PC-3 (cell line): ENCODE data around the gene COPS6. TPM values are rescaled to one million over a fixed set of nuclear protein-coding genes. Genes with fewer than 3 reads are reported as not detected.

Experiments
- ATAC-seq: fragments of 200-7000 bp; cut with Tn5 transposase; 2 replicates; pipeline ENCODE4 v1.9.1; 2020; ENCODE audit warnings: mild to moderate bottlenecking, moderate library complexity
- BruUV-seq: library from RNA; stranded (reverse); fragments of 400-500 nt; replicated peaks from 2 replicates; lab custom pipeline; 2021; lab: Mats Ljungman, UMichigan
- CTCF ChIA-PET: fragments of 300-600 bp; sonication (Branson Sonifier 250); formaldehyde crosslinking; loops from one replicate; lab custom pipeline; 2022; ENCODE audit warnings: antibody characterized with exemption; lab: Charles Lee
- POLR2A ChIA-PET: fragments of 300-600 bp; sonication (Branson Sonifier 250); formaldehyde crosslinking; loops from one replicate; lab custom pipeline; 2022; ENCODE audit warnings: antibody characterized with exemption; ENCODE audit not compliant: unreplicated experiment; lab: Charles Lee
- DNase-seq: peaks from one replicate; pipeline ENCODE4 v3.0.0-alpha.2; 2015
- H2AFZ ChIP-seq: fragments of 300-600 bp; sonication (generic); 2 replicates; pipeline ENCODE4 v1.6.0; 2016; ENCODE audit warnings: antibody characterized with exemption, low read length
- H3F3A ChIP-seq: fragments of 300-600 bp; sonication (generic); one replicate; pipeline ENCODE4 v1.6.0; 2017; ENCODE audit warnings: antibody characterized with exemption, low read length, control low read depth, mild to moderate bottlenecking; ENCODE audit not compliant: unreplicated experiment
- H3K27ac ChIP-seq: fragments of 300-600 bp; sonication (generic); 2 replicates; pipeline ENCODE4 v1.5.1; 2016; ENCODE audit warnings: mild to moderate bottlenecking, low read length
- H3K27me3 ChIP-seq: fragments of 300-600 bp; sonication (generic); 2 replicates; pipeline ENCODE4 v1.6.1; 2016; ENCODE audit warnings: low read length, mixed read lengths
- H3K36me3 ChIP-seq: fragments of 300-600 bp; sonication (generic); 2 replicates; pipeline ENCODE4 v1.6.1; 2016; ENCODE audit warnings: low read depth, mixed run types, low read length, mixed read lengths
- H3K4me1 ChIP-seq: fragments of 300-600 bp; sonication (generic); 2 replicates; pipeline ENCODE4 v1.5.1; 2016; ENCODE audit warnings: low read length; ENCODE audit not compliant: insufficient read depth
- H3K4me2 ChIP-seq: fragments of 300-600 bp; sonication (generic); 2 replicates; pipeline ENCODE4 v1.6.0; 2016; ENCODE audit warnings: low read length
- H3K4me3 ChIP-seq: fragments of 300-600 bp; sonication (generic); 2 replicates; pipeline ENCODE4 v1.5.1; 2016; ENCODE audit warnings: mild to moderate bottlenecking, low read length, mixed read lengths
- H3K79me2 ChIP-seq: fragments of 300-600 bp; sonication (generic); 2 replicates; pipeline ENCODE4 v1.6.1; 2017; ENCODE audit warnings: low read length, mixed read lengths
- H3K9ac ChIP-seq: fragments of 300-600 bp; sonication (generic); 2 replicates; pipeline ENCODE4 v1.6.0; 2016; ENCODE audit warnings: mild to moderate bottlenecking, low read length
- H3K9me2 ChIP-seq: fragments of 300-600 bp; sonication (generic); replicated peaks from 2 replicates; pipeline ENCODE4 v1.6.1; 2016; ENCODE audit warnings: mixed run types, low read length, mixed read lengths
- H3K9me3 ChIP-seq: fragments of 300-600 bp; sonication (generic); 2 replicates; pipeline ENCODE4 v1.6.1; 2016; ENCODE audit warnings: low read length, mixed read lengths
- H4K20me1 ChIP-seq: fragments of 300-600 bp; sonication (generic); 2 replicates; pipeline ENCODE4 v1.6.1; 2016; ENCODE audit warnings: low read length, mixed read lengths
- CTCF ChIP-seq: fragments of 300-600 bp; sonication (generic); conservative IDR thresholded peaks from 2 replicates; pipeline ENCODE4 v1.5.1; 2017; ENCODE audit warnings: antibody characterized with exemption, low read depth, mild to moderate bottlenecking, low read length
- EZH2 ChIP-seq: fragments of 300-600 bp; sonication (generic); IDR thresholded peaks from one replicate; pipeline ENCODE4 v1.6.1; 2017; ENCODE audit warnings: antibody characterized with exemption, mild to moderate bottlenecking, low read length; ENCODE audit not compliant: unreplicated experiment
- EZH2phosphoT487 ChIP-seq: fragments of 300-600 bp; sonication (generic); IDR thresholded peaks from 2 replicates; pipeline ENCODE4 v1.6.1; 2018; ENCODE audit warnings: mild to moderate bottlenecking, antibody characterized with exemption, low read length, borderline replicate concordance
- intact Hi-C: fragments of 100-400 bp; cut with micrococcal nuclease; formaldehyde crosslinking; loops from 2 replicates; pipeline ENCODE4 v1.9.0; 2023
- total RNA-seq: library from RNA; depleted of rRNA; stranded (reverse); fragments of >200 nt; gene quantifications from 2 replicates; pipeline ENCODE4 v1.2.3, GENCODE V29; 2014

Gene COPS6
- total RNA-seq, 1 experiment from 2014 or later: 110 TPM

- Histone ChIP-seq H3K79me2 (0 out of 2 replicates have a peak, but pooled peaks cover 5% of the 10 kb centered on the region), H2AFZ (peak within 1 kb of the TSS; percentile 84), H3F3A (no peaks in the 10 kb centered on the region), H3K9me2 (no peaks in the 10 kb centered on the region), H3K27ac (peak within 1 kb of the TSS; percentile 92), H3K4me1 (0 out of 2 replicates have a peak, but pooled peaks cover 4% of the 10 kb centered on the region), H3K4me2 (peak within 1 kb of the TSS; percentile 93), H4K20me1 (no peaks in the 10 kb centered on the region), H3K4me3 (peak within 1 kb of the TSS; percentile 80), H3K36me3 (no peaks in the 10 kb centered on the region), H3K9ac (peak within 1 kb of the TSS; percentile 91), H3K27me3 (no peaks in the 10 kb centered on the region), H3K9me3 (no peaks in the 10 kb centered on the region)
- POLR2A ChIA-PET: interaction anchor here (0.6 kb wide), 2 partner anchors 21 to 26 kb away, joined by 5 to 6 read pairs; partner anchors contain the start of gene AP4M1
- DNase-seq: peak; percentile 85
- intact Hi-C loops: loop anchor here (1.0 to 5.0 kb wide), 2 partner anchors 26 to 45 kb away; partner anchors contain the start of genes AP4M1, MCM7 and ZNF3
- TF ChIP-seq EZH2phosphoT487: no peak
- no TSS peak for BruUV-seq
- ATAC-seq: peak; percentile 65
- CTCF ChIA-PET: interaction anchor here (0.8 kb wide), 1 partner anchor 25 kb away, joined by 5 read pairs; no protein-coding TSS in a partner anchor
Measured at GRCh38 chr7:100126931-100127865, 38.4 kb downstream of the COPS6 start, which contains the start of gene MBLAC1. TSS of gene MBLAC1 (plus strand) at chr7:100126967. CDS start at chr7:100127396, 429 bp downstream.

- ChIA-PET POLR2A (interaction anchor here (0.6 kb wide), 1 partner anchor 1248 kb away, joined by 4 read pairs; no protein-coding TSS in a partner anchor), CTCF (no interaction called here)
- Histone ChIP-seq H2AFZ (peak overlapping the region; percentile 84), H3K36me3 (no peaks in the 10 kb centered on the region), H3K4me2 (peak overlapping the region; percentile 93), H3K27me3 (no peaks in the 10 kb centered on the region), H3K9me3 (no peaks in the 10 kb centered on the region), H3F3A (no peaks in the 10 kb centered on the region), H4K20me1 (no peaks in the 10 kb centered on the region), H3K9me2 (no peaks in the 10 kb centered on the region), H3K79me2 (0 out of 2 replicates have a peak, but pooled peaks cover 5% of the 10 kb centered on the region), H3K4me1 (0 out of 2 replicates have a peak, but pooled peaks cover 4% of the 10 kb centered on the region), H3K4me3 (peak overlapping the region; percentile 80), H3K9ac (peak overlapping the region; percentile 91), H3K27ac (no peak overlapping the region)
- intact Hi-C loops: loop anchor here (5.0 kb wide), 1 partner anchor 46 kb away; the partner anchor contains the start of gene ZNF3
- no peak for TF ChIP-seq CTCF
- no peak for TF ChIP-seq EZH2
- TF ChIP-seq EZH2phosphoT487: no peak
- DNase-seq (peak; percentile 14), ATAC-seq (peak; percentile 27)
- TSS peak; percentile 32 for BruUV-seq
Measured at GRCh38 chr7:100127866-100128636, 39.3 kb downstream of the COPS6 start.
